ENCODE data around the gene EFCAB13.

EFCAB13 gene

GRCh38 chr17:47277921-47278320, 45.8 kb upstream of the EFCAB13 start:
- H3K4me3 ChIP-seq (ENCODE audit: low read depth, low read length) = no peak overlapping the region
- TF ChIP-seq CTCF (IDR thresholded peaks at IDR 0.05; ENCODE audit: borderline replicate concordance, insufficient read depth, low read depth, low read length) = no peak

- TF ChIP-seq CTCF (IDR thresholded peaks at IDR 0.05; ENCODE audit: borderline replicate concordance, insufficient read depth, low read depth, low read length) = no peak
- no peak overlapping the region for H3K4me3 ChIP-seq (ENCODE audit: low read depth, low read length)
Measured at GRCh38 chr17:47278561-47278960, 45.2 kb upstream of the EFCAB13 start.

DNA sequence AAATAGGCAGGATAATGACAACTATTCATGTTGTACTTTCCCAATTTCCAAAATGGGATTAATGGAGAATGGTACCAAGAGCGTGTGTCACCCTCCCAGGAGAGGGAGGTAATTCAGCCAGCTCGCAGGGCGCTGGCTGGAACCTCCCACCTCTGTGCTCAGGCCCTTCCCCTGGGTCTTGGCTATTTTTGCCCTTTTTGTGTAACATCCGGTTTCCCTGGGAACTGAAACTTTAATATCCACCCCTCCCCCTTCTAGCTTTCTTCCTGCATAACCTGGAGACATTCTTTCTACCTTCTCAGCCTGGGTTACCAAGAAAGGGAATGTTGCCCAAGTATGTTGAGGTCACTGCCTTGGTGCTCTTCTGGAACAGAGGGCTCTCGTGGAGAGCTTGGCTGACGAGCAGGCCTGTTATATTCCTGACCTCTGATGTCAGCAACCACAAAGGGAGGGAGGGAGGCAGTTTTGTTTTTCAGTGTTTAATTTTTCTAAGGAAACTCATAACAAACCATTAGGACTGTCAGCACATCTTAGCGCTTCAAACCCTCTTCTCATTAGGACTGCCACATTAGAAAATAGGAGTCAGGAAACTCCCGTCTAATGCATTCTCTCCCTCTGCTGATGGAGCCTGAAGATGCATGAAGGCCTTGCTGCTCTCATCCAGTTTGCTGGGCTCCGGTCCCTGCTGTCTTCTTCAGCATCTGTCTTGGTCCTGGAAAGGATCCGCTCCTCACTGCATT, 44.5 kb upstream of the EFCAB13 start:
- TF ChIP-seq CTCF (IDR thresholded peaks at IDR 0.05; ENCODE audit: borderline replicate concordance, insufficient read depth, low read depth, low read length) = no peak
- H3K4me3 ChIP-seq (ENCODE audit: low read depth, low read length) = no peak overlapping the region

DNA sequence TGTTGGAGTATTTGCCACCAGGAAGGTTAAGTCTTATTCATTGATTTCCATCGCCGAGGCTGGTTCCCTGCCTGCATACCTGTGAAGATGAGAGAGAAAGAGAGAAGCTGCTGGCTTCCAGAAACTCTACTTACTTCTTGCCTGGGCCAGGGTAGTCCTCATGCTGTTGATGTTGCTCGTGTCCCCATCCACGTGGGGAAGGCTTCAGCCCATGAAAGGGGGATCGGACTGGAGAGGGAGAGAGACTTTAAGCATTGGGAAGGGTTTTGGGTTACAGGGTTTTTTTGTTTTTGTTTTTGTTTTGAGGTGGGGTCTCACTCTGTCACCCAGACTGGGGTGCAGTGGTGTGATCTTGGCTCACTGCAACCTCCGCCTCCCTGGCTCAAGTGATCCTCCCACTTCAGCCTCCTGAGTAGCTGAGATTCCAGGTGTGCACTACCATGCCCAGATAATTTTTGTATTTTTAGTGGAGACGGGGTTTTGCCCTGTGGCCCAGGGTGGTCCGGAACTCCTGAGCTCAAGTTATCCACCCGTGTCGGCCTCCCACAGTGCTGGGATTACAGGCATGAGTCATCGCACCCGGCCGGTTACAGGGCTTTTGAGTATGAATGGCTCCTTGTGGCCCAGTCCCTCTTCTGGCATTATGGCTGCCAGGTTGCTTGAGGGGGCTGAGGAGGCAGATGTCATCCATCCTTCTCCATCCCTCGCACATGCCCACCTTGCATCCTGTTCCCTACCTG, 43.5 kb upstream of the EFCAB13 start:
- no peak overlapping the region for H3K4me3 ChIP-seq (ENCODE audit: low read depth, low read length)
- TF ChIP-seq CTCF (IDR thresholded peaks at IDR 0.05; ENCODE audit: borderline replicate concordance, insufficient read depth, low read depth, low read length) = no peak

- no peak for TF ChIP-seq CTCF (IDR thresholded peaks at IDR 0.05; ENCODE audit: borderline replicate concordance, insufficient read depth, low read depth, low read length)
- H3K4me3 ChIP-seq (ENCODE audit: low read depth, low read length) = no peak overlapping the region
Measured at GRCh38 chr17:47281216-47281615, 42.5 kb upstream of the EFCAB13 start.

DNA sequence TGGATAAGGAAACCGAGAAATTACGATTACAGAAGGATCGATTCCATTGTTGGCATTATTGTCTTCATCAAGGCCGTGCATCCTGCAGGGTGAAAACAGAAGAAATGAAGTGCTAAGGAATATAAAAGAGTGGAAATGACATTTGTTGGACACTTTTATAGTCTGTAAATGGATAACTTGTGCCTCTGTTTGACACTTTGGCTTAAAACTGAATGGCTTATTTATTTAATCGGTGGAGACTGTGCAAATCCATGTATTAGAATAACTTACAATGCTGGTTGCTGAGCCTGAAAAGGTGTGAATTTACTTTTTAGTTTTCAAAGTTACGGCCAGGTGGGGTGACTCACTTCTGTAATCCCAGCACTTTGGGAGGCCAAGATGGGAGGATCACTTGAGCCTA, 38.8 kb upstream of the EFCAB13 start:
- TF ChIP-seq CTCF (IDR thresholded peaks at IDR 0.05; ENCODE audit: borderline replicate concordance, insufficient read depth, low read depth, low read length) = no peak
- H3K4me3 ChIP-seq (ENCODE audit: low read depth, low read length) = no peak overlapping the region
